Dendritic cell treated with granulocyte-macrophage colony-stimulating factor and Interleukin-4, amounts not matched to agents 40 ng/mL and 50 ng/mL, for 4 days (primary cell): ENCODE data around the gene PNMA6E.

Source experiments
- H3K27ac Mint-ChIP-seq: one replicate; pipeline ENCODE4 v1.8.0; 2022; ENCODE audit warnings: mild to moderate bottlenecking, mixed read lengths
- H3K27me3 Mint-ChIP-seq: one replicate; pipeline ENCODE4 v1.8.0; 2022; ENCODE audit warnings: mild to moderate bottlenecking, mixed read lengths
- H3K36me3 Mint-ChIP-seq: one replicate; pipeline ENCODE4 v1.8.0; 2022; ENCODE audit warnings: low read depth, mixed read lengths
- H3K4me1 Mint-ChIP-seq: one replicate; pipeline ENCODE4 v1.8.0; 2022; ENCODE audit warnings: low read depth, mixed read lengths
- H3K4me3 Mint-ChIP-seq: one replicate; pipeline ENCODE4 v1.8.0; 2022; ENCODE audit warnings: mild to moderate bottlenecking, moderate library complexity, mixed read lengths
- H3K9me3 Mint-ChIP-seq: one replicate; pipeline ENCODE4 v1.8.0; 2022; ENCODE audit warnings: mixed read lengths
- intact Hi-C: fragments of 100-400 bp; cut with micrococcal nuclease; formaldehyde crosslinking; loops from one replicate; pipeline ENCODE4 v1.15.0; 2022

Gene PNMA6E

DNA sequence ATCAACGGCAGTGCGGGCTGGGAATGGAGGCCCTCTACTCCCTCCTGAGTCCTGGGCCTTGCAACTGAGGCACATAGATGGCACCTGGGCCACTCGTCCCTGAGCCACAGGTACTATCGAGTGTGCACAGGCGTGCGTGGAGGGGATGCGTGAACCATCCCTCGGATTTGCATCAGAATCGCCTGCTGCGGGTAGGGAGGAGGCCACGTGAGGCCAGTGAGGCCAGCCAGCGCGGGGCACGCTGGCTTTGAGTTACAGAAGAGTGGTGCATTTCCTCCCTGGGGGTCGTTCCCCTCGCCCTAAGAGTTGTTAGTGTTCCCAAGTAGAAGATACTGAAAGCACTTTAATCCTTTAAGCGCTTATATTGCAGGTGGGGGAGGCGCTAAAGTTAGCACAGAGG lies 20.7 kb upstream of the PNMA6E start:
- intact Hi-C loops = no loop called here

GRCh38 chrX:153420851-153421599 lies 19.9 kb upstream of the PNMA6E start:
- H3K9me3 Mint-ChIP-seq = no peaks in the 10 kb centered on the region
- intact Hi-C loops = no loop called here
- H3K36me3 Mint-ChIP-seq = peaks cover 29% of the 10 kb centered on the region
- H3K4me1 Mint-ChIP-seq = peaks cover 16% of the 10 kb centered on the region
- H3K27ac Mint-ChIP-seq = no peak overlapping the region
- H3K4me3 Mint-ChIP-seq = no peak overlapping the region
- H3K27me3 Mint-ChIP-seq = no peaks in the 10 kb centered on the region

More for the DNA sequence above, 20.7 kb upstream of the PNMA6E start:
- H3K27me3 Mint-ChIP-seq = no peaks in the 10 kb centered on the region
- H3K4me3 Mint-ChIP-seq = no peak overlapping the region
- no peaks in the 10 kb centered on the region for H3K9me3 Mint-ChIP-seq
- H3K4me1 Mint-ChIP-seq = peaks cover 8% of the 10 kb centered on the region
- H3K27ac Mint-ChIP-seq = no peak overlapping the region
- H3K36me3 Mint-ChIP-seq = peaks cover 29% of the 10 kb centered on the region

GRCh38 chrX:153417637-153418036 lies 16.5 kb upstream of the PNMA6E start:
- Mint-ChIP-seq H3K27ac (no peak overlapping the region), H3K27me3 (peaks cover 1% of the 10 kb centered on the region), H3K9me3 (no peaks in the 10 kb centered on the region), H3K4me1 (peaks cover 36% of the 10 kb centered on the region), H3K4me3 (no peak overlapping the region), H3K36me3 (peaks cover 29% of the 10 kb centered on the region)
- intact Hi-C loops = no loop called here

- Mint-ChIP-seq H3K4me1 (peaks cover 44% of the 10 kb centered on the region), H3K4me3 (no peak overlapping the region), H3K36me3 (peaks cover 29% of the 10 kb centered on the region), H3K27ac (peak overlapping the region; percentile 60), H3K9me3 (no peaks in the 10 kb centered on the region), H3K27me3 (peaks cover 7% of the 10 kb centered on the region)
- intact Hi-C loops = no loop called here
These were observed 15.8 kb upstream of the PNMA6E start for GRCh38 chrX:153416781-153417450.

GRCh38 chrX:153414856-153415510 lies 13.8 kb upstream of the PNMA6E start:
- peaks cover 8% of the 10 kb centered on the region for H3K27me3 Mint-ChIP-seq
- no peak overlapping the region for H3K4me3 Mint-ChIP-seq
- H3K36me3 Mint-ChIP-seq = peaks cover 9% of the 10 kb centered on the region
- intact Hi-C loops = no loop called here
- no peaks in the 10 kb centered on the region for H3K9me3 Mint-ChIP-seq
- peaks cover 51% of the 10 kb centered on the region for H3K4me1 Mint-ChIP-seq
- no peak overlapping the region for H3K27ac Mint-ChIP-seq

DNA sequence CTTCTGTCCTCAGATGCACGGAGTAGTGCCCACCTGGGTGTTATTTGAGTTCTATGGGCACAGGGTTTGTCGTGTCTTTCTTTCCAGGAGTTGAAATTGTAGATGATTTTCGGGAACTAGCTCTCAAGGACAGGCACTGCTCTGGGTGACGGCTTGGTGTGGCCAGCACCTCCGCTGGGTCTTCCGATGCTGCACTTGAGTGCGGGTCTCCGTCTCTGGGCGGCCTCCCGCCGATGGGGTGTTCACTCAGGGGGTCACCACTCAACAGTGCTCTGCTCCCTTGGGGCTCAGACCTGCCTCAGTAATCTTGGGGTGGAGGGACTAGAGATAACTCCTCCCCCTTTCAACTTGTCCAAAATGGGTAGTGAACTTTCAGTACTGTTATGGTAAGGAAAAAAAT lies 12.6 kb upstream of the PNMA6E start:
- intact Hi-C loops = no loop called here
- Mint-ChIP-seq H3K4me1 (peaks cover 51% of the 10 kb centered on the region), H3K36me3 (peaks cover 6% of the 10 kb centered on the region), H3K9me3 (no peaks in the 10 kb centered on the region), H3K27me3 (peaks cover 8% of the 10 kb centered on the region), H3K27ac (no peak overlapping the region), H3K4me3 (no peak overlapping the region)

- peak overlapping the region; percentile 78 for H3K4me3 Mint-ChIP-seq
These were observed 11.9 kb upstream of the PNMA6E start for GRCh38 chrX:153412746-153413720.

DNA sequence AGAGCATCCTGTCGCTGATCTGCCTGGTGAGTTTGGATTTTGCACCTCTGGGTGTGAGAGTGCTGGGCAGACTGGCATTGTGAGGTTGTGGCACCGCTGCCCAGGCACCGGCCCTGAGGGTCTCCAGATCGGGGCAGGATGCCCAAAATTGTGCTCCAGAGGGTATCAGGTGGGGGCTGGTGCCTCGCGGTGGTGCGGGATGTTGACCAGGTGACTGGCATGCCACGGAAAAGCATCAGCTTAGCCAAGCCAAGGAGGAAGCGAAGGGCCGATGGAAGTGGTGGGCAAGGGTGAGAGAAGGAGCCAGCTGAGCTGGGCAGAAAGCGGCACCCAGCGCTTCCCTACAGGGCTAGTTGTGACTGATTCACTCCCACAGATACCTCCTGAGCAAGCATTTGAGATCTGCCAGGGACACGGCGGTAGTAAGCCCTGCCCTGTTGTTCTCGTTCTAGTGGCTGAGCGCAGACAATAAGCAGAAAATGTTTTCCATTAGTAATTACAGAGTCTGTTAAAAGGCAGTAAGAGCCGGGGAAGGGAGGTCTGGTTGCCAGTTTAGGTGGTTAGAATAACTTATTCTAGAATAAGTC lies 10.9 kb upstream of the PNMA6E start:
- Mint-ChIP-seq H3K27ac (peak overlapping the region; percentile 72), H3K9me3 (no peaks in the 10 kb centered on the region), H3K36me3 (no peaks in the 10 kb centered on the region), H3K27me3 (peaks cover 8% of the 10 kb centered on the region), H3K4me1 (peaks cover 45% of the 10 kb centered on the region), H3K4me3 (peak overlapping the region; percentile 78)
- intact Hi-C loops = no loop called here

More at GRCh38 chrX:153412746-153413720, 11.9 kb upstream of the PNMA6E start:
- H3K27ac Mint-ChIP-seq = peak overlapping the region; percentile 72
- intact Hi-C loops = no loop called here
- H3K4me1 Mint-ChIP-seq = peaks cover 51% of the 10 kb centered on the region
- no peaks in the 10 kb centered on the region for H3K9me3 Mint-ChIP-seq
- no peaks in the 10 kb centered on the region for H3K36me3 Mint-ChIP-seq
- peaks cover 8% of the 10 kb centered on the region for H3K27me3 Mint-ChIP-seq

DNA sequence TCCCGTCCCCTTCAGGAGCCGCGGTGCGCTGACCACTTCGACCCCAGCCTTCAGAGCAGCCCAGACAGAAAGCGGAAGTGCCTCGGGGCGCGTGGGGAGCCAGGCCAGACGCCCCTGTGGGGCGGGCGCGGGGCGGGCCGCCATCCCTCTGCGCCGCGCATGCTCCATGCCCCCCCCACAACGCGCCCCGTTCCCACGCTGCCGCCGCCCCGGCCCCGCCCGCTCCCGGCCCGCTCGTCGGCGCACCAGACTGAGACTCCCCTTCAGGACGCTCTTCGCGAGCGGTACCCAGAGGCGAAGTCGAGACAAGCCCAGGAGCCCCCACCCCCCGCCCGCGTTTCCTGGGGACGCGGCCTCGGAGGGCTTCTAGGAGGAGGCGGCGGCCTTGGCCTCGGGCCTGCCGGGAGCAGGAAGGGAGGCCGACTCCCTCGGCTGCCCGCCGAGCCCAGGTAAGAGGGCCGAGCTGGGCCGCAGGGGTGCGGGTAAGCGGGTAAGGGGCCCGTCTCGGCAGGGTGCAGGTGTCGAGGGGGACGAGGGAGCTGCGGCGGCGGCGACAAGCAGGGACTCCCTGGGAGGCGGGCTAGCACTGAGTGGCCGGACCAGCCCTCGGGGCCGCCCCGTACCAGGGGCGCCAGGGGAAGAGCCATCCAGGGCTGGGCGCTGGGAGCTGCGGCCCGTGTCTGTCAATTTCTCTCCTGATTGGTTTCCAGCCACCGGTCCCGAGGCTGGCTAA lies 10.3 kb upstream of the PNMA6E start, which contains the start of gene ZFP92:
ZFP92 (plus strand) TSS at position 218 of the 733 bp plus-strand sequence. CDS start 6,851 bp downstream, outside the sequence.
- H3K27me3 Mint-ChIP-seq = peaks cover 8% of the 10 kb centered on the region
- peaks cover 39% of the 10 kb centered on the region for H3K4me1 Mint-ChIP-seq
- no peaks in the 10 kb centered on the region for H3K36me3 Mint-ChIP-seq
- intact Hi-C loops = no loop called here
- H3K27ac Mint-ChIP-seq = peak within 1 kb of the TSS; percentile 72
- H3K9me3 Mint-ChIP-seq = no peaks in the 10 kb centered on the region
- H3K4me3 Mint-ChIP-seq = peak within 1 kb of the TSS; percentile 78

GRCh38 chrX:153410888-153411254 lies 9.7 kb upstream of the PNMA6E start:
- Mint-ChIP-seq H3K36me3 (no peaks in the 10 kb centered on the region), H3K27ac (peak overlapping the region; percentile 70), H3K4me3 (peak overlapping the region; percentile 37), H3K9me3 (no peaks in the 10 kb centered on the region), H3K4me1 (peaks cover 33% of the 10 kb centered on the region), H3K27me3 (peaks cover 8% of the 10 kb centered on the region)
- intact Hi-C loops = no loop called here

DNA sequence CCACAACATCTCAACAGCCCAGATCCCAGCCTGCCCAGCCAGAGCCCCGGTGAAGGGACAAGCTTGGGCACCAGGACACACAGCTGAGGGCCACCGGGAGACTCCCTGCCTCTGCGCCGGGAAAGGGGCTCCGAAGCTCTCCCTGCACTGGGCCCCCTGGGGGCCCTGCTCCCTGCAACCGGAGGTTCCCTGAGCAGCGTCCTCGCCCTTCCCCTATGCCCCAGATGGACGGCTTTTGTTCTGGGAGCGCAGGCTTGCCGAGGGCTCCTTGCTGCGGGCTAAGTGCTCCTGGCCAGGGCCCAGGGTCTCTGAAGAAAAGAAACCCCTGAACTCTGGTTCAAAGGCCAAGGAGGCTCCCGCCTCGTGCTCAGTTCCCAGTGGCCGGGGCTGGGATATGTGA lies 9.2 kb upstream of the PNMA6E start:
- intact Hi-C loops = no loop called here
- Mint-ChIP-seq H3K9me3 (no peaks in the 10 kb centered on the region), H3K27me3 (peaks cover 7% of the 10 kb centered on the region), H3K36me3 (no peaks in the 10 kb centered on the region), H3K4me1 (peaks cover 29% of the 10 kb centered on the region), H3K4me3 (no peak overlapping the region), H3K27ac (no peak overlapping the region)

DNA sequence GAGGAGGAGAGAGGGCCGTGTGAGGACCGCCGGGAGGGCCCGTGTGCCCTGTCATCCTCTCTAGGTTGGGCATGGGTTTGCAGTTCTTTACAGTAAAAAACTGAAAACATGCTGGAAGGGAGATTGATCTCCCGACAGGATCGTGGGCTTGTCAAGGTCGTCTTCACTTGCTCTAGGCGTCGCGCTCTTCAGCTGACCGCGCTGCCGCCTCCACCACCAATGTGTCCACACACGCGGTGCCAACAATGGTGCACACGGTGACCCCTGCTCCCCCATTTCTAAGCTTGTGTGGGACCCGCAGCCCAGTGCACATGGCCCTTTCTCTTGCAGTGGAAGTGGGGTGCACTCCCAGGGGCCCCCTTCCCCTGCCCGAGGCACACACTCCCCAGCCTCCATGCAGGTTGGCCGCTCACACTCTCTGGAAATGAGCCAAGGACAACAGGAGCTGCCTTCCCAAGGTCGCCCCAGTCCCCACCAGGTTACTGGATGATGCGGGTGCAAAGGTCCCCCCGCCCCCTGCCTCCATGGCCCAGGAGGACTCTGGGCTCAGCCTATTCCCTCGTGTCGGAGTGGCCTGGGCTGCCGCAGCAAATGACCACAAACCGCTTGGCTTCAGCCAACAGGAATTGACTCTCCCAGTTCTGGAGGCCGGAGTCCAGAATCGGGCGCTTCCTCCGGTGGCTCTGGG lies 8.4 kb upstream of the PNMA6E start:
- peaks cover 24% of the 10 kb centered on the region for H3K4me1 Mint-ChIP-seq
- H3K9me3 Mint-ChIP-seq = no peaks in the 10 kb centered on the region
- H3K27me3 Mint-ChIP-seq = peaks cover 9% of the 10 kb centered on the region
- H3K36me3 Mint-ChIP-seq = no peaks in the 10 kb centered on the region
- intact Hi-C loops = no loop called here
- H3K27ac Mint-ChIP-seq = no peak overlapping the region
- no peak overlapping the region for H3K4me3 Mint-ChIP-seq
